K562 (cell line): ENCODE data around the gene KIFC3. TPM values are rescaled to one million over a fixed set of nuclear protein-coding genes. Genes with fewer than 3 reads are reported as not detected.

Source experiments
- ATAC-seq: fragments of 200-7000 bp; cut with Tn5 transposase; 3 replicates; pipeline ENCODE4 v1.9.1; 2020; ENCODE audit warnings: moderate library complexity
- BruUV-seq: library from RNA; stranded (reverse); fragments of 400-500 nt; replicated peaks from 2 replicates; lab custom pipeline; 2021; lab: Mats Ljungman, UMichigan
- CTCF ChIA-PET: fragments of 300-600 bp; formaldehyde crosslinking; extraction: SDS; loops from one replicate; lab custom pipeline; 2021; ENCODE audit warnings: low intra/inter-chr PET ratio; lab: Yijun Ruan, JAX
- POLR2A ChIA-PET: fragments of 300-600, 350-650 bp; sonication (Branson Sonifier 250); formaldehyde crosslinking; extraction: SDS; loops from one replicate; lab custom pipeline; 2021; ENCODE audit warnings: antibody characterized with exemption, inconsistent platforms; lab: Yijun Ruan, JAX
- DNase-seq, 4 experiments: peaks; one replicate each; pipeline versions ENCODE4 v3.0.0 to v3.0.0-alpha.2; 2011 to 2018; ENCODE audit warnings: low spot score in 3 of 4, mixed read lengths in 3 of 4; ENCODE audit errors: extremely low read depth in 1 of 4
- FAIRE-seq: peaks from 2 replicates; lab custom pipeline; 2011; peaks lifted over from hg19 to GRCh38; lab: Jason Lieb, UNC
- H2AFZ ChIP-seq: 2 replicates; pipeline ENCODE4 v1.6.0; 2011; ENCODE audit warnings: low read depth, low read length, control low read depth, inconsistent platforms
- H3K27ac ChIP-seq: fragments of 200-600 bp; 3 replicates; pipeline ENCODE4 v1.8.0; 2011; ENCODE audit warnings: low read depth, mild to moderate bottlenecking, control low read depth, inconsistent platforms, low read length, moderate library complexity, mixed read lengths; ENCODE audit errors: extremely low read depth
- H3K27me3 ChIP-seq, 2 experiments: fragments of 300-600 bp in 1 of 2; 2 replicates in 1 of 2; 3 replicates in 1 of 2; pipeline versions ENCODE4 v1.6.0 to v1.8.0; 2011; ENCODE audit warnings: inconsistent platforms in 2 of 2, low read length in 2 of 2, mild to moderate bottlenecking in 1 of 2, mixed read lengths in 1 of 2, moderate library complexity in 1 of 2; ENCODE audit not compliant: control insufficient read depth in 2 of 2, insufficient read depth in 2 of 2
- H3K36me3 ChIP-seq: fragments of 300-600 bp; 3 replicates; pipeline ENCODE4 v1.8.0; 2011; ENCODE audit warnings: mild to moderate bottlenecking, low read length, inconsistent platforms; ENCODE audit not compliant: control insufficient read depth, insufficient read depth
- H3K4me1 ChIP-seq, 2 experiments: fragments of 200-600 bp in 1 of 2; replicated peaks in 1 of 2; 2 replicates in 1 of 2; 3 replicates in 1 of 2; pipeline versions ENCODE4 v1.5.1 to v1.8.0; 2011; ENCODE audit warnings: inconsistent platforms in 2 of 2, low read length in 2 of 2, mild to moderate bottlenecking in 1 of 2, mixed read lengths in 1 of 2, moderate library complexity in 1 of 2; ENCODE audit not compliant: control insufficient read depth in 2 of 2, insufficient read depth in 2 of 2
- H3K4me2 ChIP-seq: 2 replicates; pipeline ENCODE4 v1.6.1; 2011; ENCODE audit warnings: low read length, control low read depth, inconsistent platforms, mixed read lengths; ENCODE audit not compliant: insufficient read depth
- H3K4me3 ChIP-seq: fragments of 200-600 bp; sonication (generic), shearing (Covaris generic); 2 replicates; pipeline ENCODE4 v1.5.1; 2016; ENCODE audit warnings: control low read depth, inconsistent platforms
- H3K79me2 ChIP-seq: fragments of 200-600 bp; 3 replicates; pipeline ENCODE4 v1.8.0; 2011; ENCODE audit warnings: low read length, inconsistent platforms; ENCODE audit not compliant: control insufficient read depth, insufficient read depth
- H3K9ac ChIP-seq, 2 experiments: 2 replicates each; pipeline versions ENCODE4 v1.6.0 to v1.6.1; 2011; ENCODE audit warnings: low read depth in 2 of 2, low read length in 2 of 2, control low read depth in 1 of 2, inconsistent platforms in 1 of 2, mild to moderate bottlenecking in 1 of 2, mixed read lengths in 1 of 2; ENCODE audit not compliant: insufficient read depth in 1 of 2
- H3K9me1 ChIP-seq: one replicate; pipeline ENCODE4 v1.6.0; 2011; ENCODE audit warnings: inconsistent platforms, mild to moderate bottlenecking, low read length, moderate library complexity; ENCODE audit not compliant: control insufficient read depth, insufficient read depth
- H3K9me3 ChIP-seq: replicated peaks from 2 replicates; pipeline ENCODE4 v1.5.1; 2011; ENCODE audit warnings: low read depth, low read length, inconsistent platforms; ENCODE audit not compliant: control insufficient read depth, insufficient read depth
- H4K20me1 ChIP-seq: replicated peaks from 2 replicates; pipeline ENCODE4 v1.6.1; 2011; ENCODE audit warnings: low read length, inconsistent platforms, mixed read lengths; ENCODE audit not compliant: control insufficient read depth, insufficient read depth
- FOXK1 ChIP-seq: sonication (generic); formaldehyde crosslinking; IDR thresholded peaks from 2 replicates; pipeline ENCODE4 v1.8.0; 2022; ENCODE audit warnings: missing genetic modification reagents, mild to moderate bottlenecking, borderline replicate concordance
- MCM2 ChIP-seq: fragments of 450-650 bp; IDR thresholded peaks from 2 replicates; pipeline ENCODE4 v1.6.1; 2017; ENCODE audit warnings: low read depth, mild to moderate bottlenecking
- THRAP3 ChIP-seq: fragments of 450-650 bp; IDR thresholded peaks from 2 replicates; pipeline ENCODE4 v1.6.1; 2016; ENCODE audit warnings: mild to moderate bottlenecking, inconsistent platforms, borderline replicate concordance
- TOE1 ChIP-seq, 2 experiments: fragments of 450-650 bp in 1 of 2; sonication (generic) in 1 of 2; formaldehyde crosslinking in 1 of 2; IDR thresholded peaks; 2 replicates each; pipeline versions ENCODE4 v1.7.1 to v1.8.0; 2016 to 2022; ENCODE audit warnings: borderline replicate concordance in 2 of 2, mild to moderate bottlenecking in 2 of 2, antibody characterized with exemption in 1 of 2, inconsistent platforms in 1 of 2, low read depth in 1 of 2, missing genetic modification reagents in 1 of 2, moderate library complexity in 1 of 2
- WGBS: fragments of 100-300 bp; shearing (Covaris generic); methylation state at CpG from one replicate; pipeline ENCODE4 v1.1.6; 2016; ENCODE audit warnings: low coverage, mixed read lengths; ENCODE audit not compliant: insufficient coverage; ENCODE audit errors: missing lambda C conversion rate; 5-methylcytosine and 5-hydroxymethylcytosine counted together
- in situ Hi-C: fragments of 300-500 bp; cut with MboI; formaldehyde crosslinking; loops from 4 replicates; pipeline ENCODE4 v1.15.0; 2018; ENCODE audit warnings: inconsistent platforms, mixed read lengths
- intact Hi-C: fragments of 100-400 bp; cut with micrococcal nuclease; formaldehyde crosslinking; loops from 2 replicates; pipeline ENCODE4 v1.14.2; 2022
- polyA plus RNA-seq, 8 experiments: library from polyadenylated mRNA; depleted of rRNA in 4 of 8; stranded (reverse) in 5 of 8; unstranded in 3 of 8; fragments of >200 nt; fragmentation: Nextera tagmentation in 2 of 8; fragmentation: Illumina TruSeq in 1 of 8; extraction: Ambion mirVana in 2 of 8; extraction: Trizol in 1 of 8; gene quantifications; 2 replicates each; pipeline versions ENCODE4 v1.2.1 to v1.2.3, GENCODE V29; 2011 to 2014; ENCODE audit warnings: inconsistent platforms in 1 of 8, missing spikeins in 1 of 8
- total RNA-seq, 7 experiments: library from RNA; depleted of rRNA in 6 of 7; stranded (reverse); fragments of >200 nt in 6 of 7; fragmentation: Illumina TruSeq in 2 of 7; extraction: Trizol in 2 of 7; gene quantifications; 2 replicates each; pipeline versions ENCODE4 v1.2.1 to v1.2.3, GENCODE V29; 2011 to 2021; ENCODE audit warnings: low replicate concordance in 1 of 7
- TF ChIP-seq, protein P1 (sequence below), 3 experiments: IDR thresholded peaks in 2 of 3; conservative IDR thresholded peaks in 1 of 3; 2 replicates each; pipeline ENCODE4 v1.5.1; 2011 to 2012; ENCODE audit warnings: low read length in 3 of 3, mild to moderate bottlenecking in 3 of 3, control low read depth in 2 of 3, improper control_type of control experiment in 1 of 3, inconsistent platforms in 1 of 3, low read depth in 1 of 3, mixed read lengths in 1 of 3, moderate library complexity in 1 of 3; ENCODE audit not compliant: insufficient read depth in 2 of 3
- TF ChIP-seq, protein P2 (sequence below): sonication (generic); formaldehyde crosslinking; IDR thresholded peaks from 2 replicates; pipeline ENCODE4 v1.8.1; 2023; ENCODE audit warnings: mild to moderate bottlenecking, missing genetic modification reagents
- TF ChIP-seq, protein P3 (sequence below): fragments of 200-800 bp; sonication (Bioruptor generic); IDR thresholded peaks from 2 replicates; pipeline ENCODE4 v1.6.1; 2017; ENCODE audit warnings: missing genetic modification characterization, missing compliant biosample characterization
- TF ChIP-seq, protein P4 (sequence below): fragments of 250-450 bp; sonication (Bioruptor Pico); IDR thresholded peaks from 2 replicates; pipeline ENCODE4 v1.5.1; 2021; ENCODE audit warnings: mild to moderate bottlenecking

Gene KIFC3
- total and polyA plus RNA-seq, 9 of the 15 experiments (the other 6 are each of a cell fraction or from before 2014, with no cell fraction given): 0.23 to 105 (median 26.2) TPM

DNA sequence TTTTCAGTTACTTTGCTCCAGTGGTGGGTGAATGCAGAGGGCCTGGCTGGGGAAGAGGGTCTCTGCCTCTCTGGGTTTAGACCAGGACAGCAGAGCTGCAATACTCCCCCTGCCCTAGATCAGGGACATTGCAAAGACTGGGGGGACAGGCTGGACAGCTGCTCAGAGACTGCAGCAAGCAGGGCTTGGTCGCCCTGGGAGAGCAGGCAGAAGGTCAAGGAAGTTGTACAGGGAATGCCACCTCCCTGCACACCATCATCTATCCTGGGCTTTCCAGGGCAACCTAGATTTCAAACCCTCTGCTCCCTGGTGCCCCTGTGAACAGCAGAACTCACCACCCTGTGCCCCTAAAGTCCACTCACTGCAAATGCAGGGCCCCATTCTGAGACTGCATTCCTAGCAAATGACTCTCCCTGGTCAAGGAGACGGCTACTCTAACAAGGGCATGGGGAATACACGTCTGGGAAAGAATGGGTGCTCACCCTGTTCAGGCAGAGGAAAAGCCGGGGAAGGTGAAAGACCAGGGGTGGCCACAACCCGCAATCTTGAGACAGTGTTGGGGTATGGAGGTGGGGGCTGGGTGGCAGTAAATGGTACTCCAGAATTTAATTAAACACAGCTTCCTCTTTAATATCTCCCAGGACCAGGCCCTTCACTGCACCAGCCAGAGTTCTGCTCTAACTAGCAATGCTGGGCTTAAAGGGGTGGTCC lies 1.0 kb downstream of the KIFC3 start (continued):
- TF ChIP-seq, protein P1, sequence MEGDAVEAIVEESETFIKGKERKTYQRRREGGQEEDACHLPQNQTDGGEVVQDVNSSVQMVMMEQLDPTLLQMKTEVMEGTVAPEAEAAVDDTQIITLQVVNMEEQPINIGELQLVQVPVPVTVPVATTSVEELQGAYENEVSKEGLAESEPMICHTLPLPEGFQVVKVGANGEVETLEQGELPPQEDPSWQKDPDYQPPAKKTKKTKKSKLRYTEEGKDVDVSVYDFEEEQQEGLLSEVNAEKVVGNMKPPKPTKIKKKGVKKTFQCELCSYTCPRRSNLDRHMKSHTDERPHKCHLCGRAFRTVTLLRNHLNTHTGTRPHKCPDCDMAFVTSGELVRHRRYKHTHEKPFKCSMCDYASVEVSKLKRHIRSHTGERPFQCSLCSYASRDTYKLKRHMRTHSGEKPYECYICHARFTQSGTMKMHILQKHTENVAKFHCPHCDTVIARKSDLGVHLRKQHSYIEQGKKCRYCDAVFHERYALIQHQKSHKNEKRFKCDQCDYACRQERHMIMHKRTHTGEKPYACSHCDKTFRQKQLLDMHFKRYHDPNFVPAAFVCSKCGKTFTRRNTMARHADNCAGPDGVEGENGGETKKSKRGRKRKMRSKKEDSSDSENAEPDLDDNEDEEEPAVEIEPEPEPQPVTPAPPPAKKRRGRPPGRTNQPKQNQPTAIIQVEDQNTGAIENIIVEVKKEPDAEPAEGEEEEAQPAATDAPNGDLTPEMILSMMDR (IDR thresholded peaks at IDR 0.05 in 2 of 3, conservative IDR thresholded peaks at IDR 0.05 in 1 of 3; ENCODE audit: insufficient read depth in 2 of 3, low read depth in 1 of 3, low read length in 3 of 3): 0 out of 6 replicates have a peak, but pooled peaks of 1 of the 3 experiments have one; percentile 21

DNA sequence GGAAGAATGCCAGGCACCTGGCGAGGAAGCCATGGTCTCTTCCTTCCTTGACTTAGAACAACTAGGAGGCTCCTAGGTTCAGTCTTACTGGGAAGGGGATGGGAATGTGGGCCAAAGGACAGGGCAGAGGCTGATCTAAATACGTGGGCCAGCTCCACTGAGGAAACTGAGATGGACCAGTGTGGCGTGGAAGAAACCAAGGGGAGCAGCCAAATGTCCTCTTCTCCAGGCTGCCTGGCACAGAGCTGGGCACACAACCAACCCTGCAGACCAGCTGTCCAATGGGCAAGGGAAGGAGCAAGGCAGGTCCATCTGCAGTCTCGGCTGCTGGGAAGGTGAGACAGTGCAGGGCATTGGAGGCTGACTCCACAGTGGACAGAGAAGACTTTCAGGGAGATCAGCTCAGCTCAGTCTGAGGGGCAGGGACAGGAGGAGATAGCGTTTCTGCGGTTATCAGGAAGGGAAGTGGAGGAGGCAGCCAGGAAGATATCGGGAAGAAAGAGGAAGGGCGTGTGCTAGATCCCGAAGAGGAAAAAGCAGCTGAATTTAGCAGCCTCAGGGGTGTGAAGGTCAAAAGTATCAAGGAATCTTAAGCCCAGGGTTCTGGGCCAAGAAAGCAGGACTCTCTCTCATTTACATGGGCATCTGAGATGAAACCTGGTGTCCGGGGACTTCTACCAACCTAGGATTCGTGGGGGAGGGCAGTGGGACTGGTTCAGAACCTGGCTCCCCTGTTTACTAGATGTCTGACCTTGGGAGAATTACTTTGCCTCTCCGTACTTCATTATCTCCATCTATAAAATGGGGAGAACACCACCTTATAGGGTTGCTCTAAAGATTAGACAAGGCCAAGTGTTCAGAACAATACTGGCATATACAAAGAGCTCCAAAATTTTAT lies 1.8 kb downstream of the KIFC3 start:
- Histone ChIP-seq H4K20me1 (peaks cover 4% of the 10 kb centered on the region; the same call in 1 of the 2 replicates), H3K36me3 (peaks cover 38% of the 10 kb centered on the region), H3K4me1 (peaks cover 53 to 64% of the 10 kb centered on the region in 2 experiments), H3K9ac (peak overlapping the region; percentile 76 to 90), H3K4me2 (peak overlapping the region; percentile 95), H3K9me1 (no peaks in the 10 kb centered on the region), H3K9me3 (no peaks in the 10 kb centered on the region), H3K4me3 (peak overlapping the region; percentile 61), H2AFZ (no peak overlapping the region), H3K79me2 (peaks cover 47% of the 10 kb centered on the region), H3K27me3 (no peaks in the 10 kb centered on the region), H3K27ac (peak overlapping the region; percentile 86)
- FAIRE-seq: peak; percentile 92
- 11% methylated on average over 12 of the region's 12 CpGs for WGBS
- intact Hi-C loops: loop anchor here (2.0 kb wide), 1 partner anchor 58 kb away; no protein-coding TSS in a partner anchor
- in situ Hi-C loops: no loop called here
- CTCF ChIA-PET: no interaction called here
- peak; percentile 28 for ATAC-seq
- DNase-seq: peak in 3 of 4 experiments; percentile 33 to 77 (median 51)
- no TSS peak for BruUV-seq
- POLR2A ChIA-PET: interaction anchor here (0.6 to 4.5 kb wide), 7 partner anchors 8 to 31 kb away, joined by 3 to 20 read pairs (median 3); no protein-coding TSS in a partner anchor
- TF ChIP-seq THRAP3 (no peak), MCM2 (no peak), FOXK1 (CRISPR knock-in tag) (no peak), TOE1 (IDR thresholded peaks at IDR 0.05; ENCODE audit: borderline replicate concordance) (no peak), TOE1 (CRISPR knock-in tag; IDR thresholded peaks at IDR 0.05; ENCODE audit: borderline replicate concordance, low read depth) (no peak)
- TF ChIP-seq, protein P2, sequence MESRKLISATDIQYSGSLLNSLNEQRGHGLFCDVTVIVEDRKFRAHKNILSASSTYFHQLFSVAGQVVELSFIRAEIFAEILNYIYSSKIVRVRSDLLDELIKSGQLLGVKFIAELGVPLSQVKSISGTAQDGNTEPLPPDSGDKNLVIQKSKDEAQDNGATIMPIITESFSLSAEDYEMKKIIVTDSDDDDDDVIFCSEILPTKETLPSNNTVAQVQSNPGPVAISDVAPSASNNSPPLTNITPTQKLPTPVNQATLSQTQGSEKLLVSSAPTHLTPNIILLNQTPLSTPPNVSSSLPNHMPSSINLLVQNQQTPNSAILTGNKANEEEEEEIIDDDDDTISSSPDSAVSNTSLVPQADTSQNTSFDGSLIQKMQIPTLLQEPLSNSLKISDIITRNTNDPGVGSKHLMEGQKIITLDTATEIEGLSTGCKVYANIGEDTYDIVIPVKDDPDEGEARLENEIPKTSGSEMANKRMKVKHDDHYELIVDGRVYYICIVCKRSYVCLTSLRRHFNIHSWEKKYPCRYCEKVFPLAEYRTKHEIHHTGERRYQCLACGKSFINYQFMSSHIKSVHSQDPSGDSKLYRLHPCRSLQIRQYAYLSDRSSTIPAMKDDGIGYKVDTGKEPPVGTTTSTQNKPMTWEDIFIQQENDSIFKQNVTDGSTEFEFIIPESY (CRISPR knock-in tag): no peak
- TF ChIP-seq, protein P3, sequence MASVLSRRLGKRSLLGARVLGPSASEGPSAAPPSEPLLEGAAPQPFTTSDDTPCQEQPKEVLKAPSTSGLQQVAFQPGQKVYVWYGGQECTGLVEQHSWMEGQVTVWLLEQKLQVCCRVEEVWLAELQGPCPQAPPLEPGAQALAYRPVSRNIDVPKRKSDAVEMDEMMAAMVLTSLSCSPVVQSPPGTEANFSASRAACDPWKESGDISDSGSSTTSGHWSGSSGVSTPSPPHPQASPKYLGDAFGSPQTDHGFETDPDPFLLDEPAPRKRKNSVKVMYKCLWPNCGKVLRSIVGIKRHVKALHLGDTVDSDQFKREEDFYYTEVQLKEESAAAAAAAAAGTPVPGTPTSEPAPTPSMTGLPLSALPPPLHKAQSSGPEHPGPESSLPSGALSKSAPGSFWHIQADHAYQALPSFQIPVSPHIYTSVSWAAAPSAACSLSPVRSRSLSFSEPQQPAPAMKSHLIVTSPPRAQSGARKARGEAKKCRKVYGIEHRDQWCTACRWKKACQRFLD (CRISPR knock-in tag): no peak
- TF ChIP-seq, protein P4, sequence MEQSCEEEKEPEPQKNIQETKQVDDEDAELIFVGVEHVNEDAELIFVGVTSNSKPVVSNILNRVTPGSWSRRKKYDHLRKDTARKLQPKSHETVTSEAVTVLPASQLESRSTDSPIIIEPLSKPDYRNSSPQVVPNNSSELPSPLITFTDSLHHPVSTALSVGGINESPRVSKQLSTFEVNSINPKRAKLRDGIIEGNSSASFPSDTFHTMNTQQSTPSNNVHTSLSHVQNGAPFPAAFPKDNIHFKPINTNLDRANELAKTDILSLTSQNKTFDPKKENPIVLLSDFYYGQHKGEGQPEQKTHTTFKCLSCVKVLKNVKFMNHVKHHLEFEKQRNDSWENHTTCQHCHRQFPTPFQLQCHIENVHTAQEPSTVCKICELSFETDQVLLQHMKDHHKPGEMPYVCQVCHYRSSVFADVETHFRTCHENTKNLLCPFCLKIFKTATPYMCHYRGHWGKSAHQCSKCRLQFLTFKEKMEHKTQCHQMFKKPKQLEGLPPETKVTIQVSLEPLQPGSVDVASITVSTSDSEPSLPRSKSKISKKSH (CRISPR knock-in tag): no peak
